Keratinocyte (primary cell): ENCODE data around the gene NR5A1. TPM values are rescaled to one million over a fixed set of nuclear protein-coding genes. Genes with fewer than 3 reads are reported as not detected.

Experiments used
- DNase-seq: peaks from one replicate; pipeline ENCODE4 v3.0.0-alpha.2; 2011; ENCODE audit warnings: low read depth, missing footprints, low spot score
- FAIRE-seq: peaks from 2 replicates; lab custom pipeline; 2011; peaks lifted over from hg19 to GRCh38; lab: Jason Lieb, UNC
- H2AFZ ChIP-seq: 2 replicates; pipeline ENCODE4 v1.6.0; 2012; ENCODE audit warnings: low read length, control low read depth, inconsistent platforms; ENCODE audit not compliant: control insufficient read depth
- H3K27ac ChIP-seq: 2 replicates; pipeline ENCODE4 v1.5.1; 2011; ENCODE audit warnings: low read length; ENCODE audit not compliant: control insufficient read depth, insufficient read depth
- H3K27me3 ChIP-seq: 3 replicates; pipeline ENCODE4 v1.6.0; 2011; ENCODE audit warnings: low read length; ENCODE audit not compliant: control insufficient read depth, insufficient read depth; ENCODE audit errors: extremely low read depth
- H3K36me3 ChIP-seq, 2 experiments: 2 replicates in 1 of 2; 3 replicates in 1 of 2; pipeline ENCODE4 v1.5.1; 2011; ENCODE audit warnings: low read length in 2 of 2, mild to moderate bottlenecking in 1 of 2; ENCODE audit not compliant: control insufficient read depth in 2 of 2, insufficient read depth in 2 of 2; ENCODE audit errors: extremely low read depth in 1 of 2
- H3K4me1 ChIP-seq: 3 replicates; pipeline ENCODE4 v1.5.1; 2011; ENCODE audit warnings: low read length; ENCODE audit not compliant: control insufficient read depth, insufficient read depth; ENCODE audit errors: extremely low read depth
- H3K4me2 ChIP-seq: 3 replicates; pipeline ENCODE4 v1.6.0; 2011; ENCODE audit warnings: low read depth, low read length; ENCODE audit not compliant: control insufficient read depth, insufficient read depth; ENCODE audit errors: extremely low read depth
- H3K4me3 ChIP-seq, 3 experiments: fragments of 200-600 bp in 1 of 3; sonication (generic) in 1 of 3; 2 replicates in 2 of 3; 3 replicates in 1 of 3; pipeline ENCODE4 v1.5.1; 2011 to 2016; ENCODE audit warnings: low read length in 3 of 3, mild to moderate bottlenecking in 3 of 3, control low read depth in 2 of 3, inconsistent platforms in 1 of 3, low read depth in 1 of 3, mixed read lengths in 1 of 3, mixed run types in 1 of 3, moderate library complexity in 1 of 3; ENCODE audit not compliant: control insufficient read depth in 2 of 3, insufficient read depth in 2 of 3; ENCODE audit errors: extremely low read depth in 1 of 3
- H3K79me2 ChIP-seq: 2 replicates; pipeline ENCODE4 v1.6.0; 2012; ENCODE audit warnings: low read length; ENCODE audit not compliant: control insufficient read depth, insufficient read depth
- H3K9ac ChIP-seq: 3 replicates; pipeline ENCODE4 v1.6.0; 2011; ENCODE audit warnings: low read length; ENCODE audit not compliant: control insufficient read depth, insufficient read depth; ENCODE audit errors: extremely low read depth
- H3K9me1 ChIP-seq: 3 replicates; pipeline ENCODE4 v1.6.0; 2011; ENCODE audit warnings: low read length; ENCODE audit not compliant: control insufficient read depth, insufficient read depth; ENCODE audit errors: extremely low read depth
- H3K9me3 ChIP-seq: 2 replicates; pipeline ENCODE4 v1.5.1; 2012; ENCODE audit warnings: low read depth, low read length; ENCODE audit not compliant: control insufficient read depth
- H4K20me1 ChIP-seq: 3 replicates; pipeline ENCODE4 v1.6.0; 2011; ENCODE audit warnings: low read length; ENCODE audit not compliant: control insufficient read depth, insufficient read depth; ENCODE audit errors: extremely low read depth
- CTCF ChIP-seq, 3 experiments: IDR thresholded peaks in 1 of 3; conservative IDR thresholded peaks in 1 of 3; optimal IDR thresholded peaks in 1 of 3; 2 replicates in 2 of 3; 3 replicates in 1 of 3; pipeline versions ENCODE3 to v1.5.1; 2011; ENCODE audit warnings: low read length in 3 of 3, mild to moderate bottlenecking in 3 of 3, moderate library complexity in 2 of 3, control low read depth in 1 of 3, inconsistent platforms in 1 of 3; ENCODE audit not compliant: insufficient read depth in 2 of 3; ENCODE audit errors: extremely low read depth in 1 of 3
- EZH2 ChIP-seq: IDR thresholded peaks from one replicate; pipeline ENCODE4 v1.6.1; 2012; ENCODE audit warnings: inconsistent platforms, mild to moderate bottlenecking, low read length, moderate library complexity
- dilution Hi-C: fragments of 300-500 bp; cut with MboI; formaldehyde crosslinking; loops from one replicate; pipeline ENCODE4 v1.7.0; 2020; ENCODE audit warnings: low sequenced_read_pairs; ENCODE audit not compliant: extremely low pct_ligation_motif_present
- polyA plus RNA-seq, 5 experiments: library from polyadenylated mRNA; depleted of rRNA in 3 of 5; stranded (reverse) in 3 of 5; stranded (forward) in 1 of 5; unstranded in 1 of 5; fragments of >200 nt; gene quantifications; 1 replicate in 1 of 5; 2 replicates in 3 of 5; 3 replicates in 1 of 5; pipeline versions ENCODE4 v1.2.1 to v1.2.3, GENCODE V29; 2011 to 2012; ENCODE audit warnings: missing spikeins in 2 of 5, low read depth in 1 of 5, low replicate concordance in 1 of 5

NR5A1 gene
- polyA plus RNA-seq, 1 donor (not counting 4 experiments of a cell fraction or from before 2014, with no cell fraction given), result not detected

GRCh38 chr9:124493218-124493617, 14.0 kb downstream of the NR5A1 start:
- DNase-seq (no peak), FAIRE-seq (peak; percentile 5)
- Histone ChIP-seq H3K9me1 (no peaks in the 10 kb centered on the region), H2AFZ (no peak overlapping the region), H3K27ac (no peak overlapping the region), H3K9ac (no peak overlapping the region), H3K4me1 (no peaks in the 10 kb centered on the region), H4K20me1 (no peaks in the 10 kb centered on the region), H3K36me3 (no peaks in the 10 kb centered on the region), H3K27me3 (peaks cover 22% of the 10 kb centered on the region), H3K79me2 (no peaks in the 10 kb centered on the region), H3K4me2 (no peak overlapping the region), H3K4me3 (no peak overlapping the region), H3K9me3 (no peaks in the 10 kb centered on the region)
- dilution Hi-C loops, result no loop called here
- no peak for TF ChIP-seq EZH2
- TF ChIP-seq CTCF (optimal IDR thresholded peaks at IDR 0.05 in 1 of 3, IDR thresholded peaks at IDR 0.05 in 1 of 3, conservative IDR thresholded peaks at IDR 0.05 in 1 of 3; ENCODE audit: extremely low read depth in 1 of 3, insufficient read depth in 2 of 3, low read length in 3 of 3), result no peak

- dilution Hi-C loops, result no loop called here
- DNase-seq (no peak), FAIRE-seq (no peak)
- H3K27ac ChIP-seq, result no peak overlapping the region
- H4K20me1 ChIP-seq, result no peaks in the 10 kb centered on the region
- TF ChIP-seq EZH2, result no peak
- no peak for TF ChIP-seq CTCF (optimal IDR thresholded peaks at IDR 0.05 in 1 of 3, IDR thresholded peaks at IDR 0.05 in 1 of 3, conservative IDR thresholded peaks at IDR 0.05 in 1 of 3; ENCODE audit: extremely low read depth in 1 of 3, insufficient read depth in 2 of 3, low read length in 3 of 3)
- H2AFZ ChIP-seq, result no peak overlapping the region
- H3K36me3 ChIP-seq, result no peaks in the 10 kb centered on the region
- H3K4me3 ChIP-seq, result no peak overlapping the region
- peaks cover 22% of the 10 kb centered on the region for H3K27me3 ChIP-seq
- no peaks in the 10 kb centered on the region for H3K9me3 ChIP-seq
- H3K9ac ChIP-seq, result no peak overlapping the region
- H3K4me1 ChIP-seq, result no peaks in the 10 kb centered on the region
- no peak overlapping the region for H3K4me2 ChIP-seq
- H3K79me2 ChIP-seq, result no peaks in the 10 kb centered on the region
- H3K9me1 ChIP-seq, result no peaks in the 10 kb centered on the region
These were observed 14.4 kb downstream of the NR5A1 start for GRCh38 chr9:124492818-124493217.
